Subcutaneous abdominal adipose tissue (tissue), 5 donors: ENCODE data around the gene LOXL3.

ENCODE experiments used
- H3K27ac ChIP-seq: one replicate; pipeline ENCODE4 v1.7.0; 2013; ENCODE audit warnings: low read depth, mild to moderate bottlenecking, inconsistent platforms, low read length, moderate library complexity
- H3K27me3 ChIP-seq, 5 donors: one replicate each; pipeline ENCODE4 v1.7.0; 2013; ENCODE audit warnings: low read length in 5 of 5, inconsistent platforms in 1 of 5; ENCODE audit not compliant: control insufficient read depth in 5 of 5, insufficient read depth in 4 of 5
- H3K36me3 ChIP-seq, 5 donors: one replicate each; pipeline ENCODE4 v1.7.0; 2013; ENCODE audit warnings: low read length in 5 of 5; ENCODE audit not compliant: control insufficient read depth in 5 of 5, insufficient read depth in 5 of 5
- H3K4me1 ChIP-seq, 5 donors: one replicate each; pipeline ENCODE4 v1.7.0; 2013; ENCODE audit warnings: low read length in 5 of 5, mild to moderate bottlenecking in 3 of 5, moderate library complexity in 1 of 5; ENCODE audit not compliant: control insufficient read depth in 5 of 5, insufficient read depth in 5 of 5
- H3K4me3 ChIP-seq, 5 donors: one replicate each; pipeline ENCODE4 v1.7.0; 2013; ENCODE audit warnings: low read length in 5 of 5, low read depth in 1 of 5
- H3K9ac ChIP-seq, 5 donors: one replicate each; pipeline ENCODE4 v1.7.0; 2013; ENCODE audit warnings: low read length in 5 of 5, mild to moderate bottlenecking in 4 of 5, moderate library complexity in 3 of 5
- H3K9me3 ChIP-seq, 5 donors: one replicate each; pipeline ENCODE4 v1.7.0; 2013; ENCODE audit warnings: low read length in 5 of 5; ENCODE audit not compliant: control insufficient read depth in 5 of 5
- donor health status: healthy.
- donor health status: healthy.
- donor health status: healthy.
- donor health status: healthy.
- donor health status: healthy.

LOXL3 gene

GRCh38 chr2:74553892-74554819 lies at the start of gene LOXL3, which contains the start of gene DOK1:
TSS of gene LOXL3 (minus strand) at chr2:74553942. CDS start at chr2:74552634, 1,308 bp downstream.
TSS of gene DOK1 (plus strand) at chr2:74554720. CDS start at chr2:74554755, 35 bp downstream.
- Histone ChIP-seq H3K4me3 (peak within 1 kb of the TSS; percentile 79 to 89 (median 87)), H3K9ac (peak within 1 kb of the TSS in 4 of 5 donors; percentile 66 to 79 (median 73)), H3K9me3 (no peaks in the 10 kb centered on the region), H3K27ac (peak within 1 kb of the TSS; percentile 84), H3K4me1 (peaks cover 2 to 61% (median 53%) of the 10 kb centered on the region in 5 donors), H3K36me3 (peaks cover 0 to 13% (median 9%) of the 10 kb centered on the region in 5 donors), H3K27me3 (no peaks in the 10 kb centered on the region)

GRCh38 chr2:74602586-74603281 lies 49.0 kb upstream of the LOXL3 start:
- Histone ChIP-seq H3K4me1 (no peaks in the 10 kb centered on the region), H3K4me3 (no peak overlapping the region), H3K27ac (no peak overlapping the region), H3K36me3 (no peaks in the 10 kb centered on the region), H3K9me3 (no peaks in the 10 kb centered on the region), H3K9ac (no peak overlapping the region), H3K27me3 (peaks cover 0 to 6% (median 2%) of the 10 kb centered on the region in 5 donors)

- H3K9ac ChIP-seq = no peak overlapping the region
- no peak overlapping the region for H3K4me3 ChIP-seq
- no peaks in the 10 kb centered on the region for H3K36me3 ChIP-seq
- no peaks in the 10 kb centered on the region for H3K4me1 ChIP-seq
- H3K27me3 ChIP-seq = peaks cover 0 to 6% (median 0%) of the 10 kb centered on the region in 5 donors
- H3K9me3 ChIP-seq = no peaks in the 10 kb centered on the region
- H3K27ac ChIP-seq = no peak overlapping the region
Measured at GRCh38 chr2:74599676-74600075, 45.9 kb upstream of the LOXL3 start.

- no peaks in the 10 kb centered on the region for H3K36me3 ChIP-seq
- no peak overlapping the region for H3K9ac ChIP-seq
- H3K4me1 ChIP-seq = no peaks in the 10 kb centered on the region
- H3K9me3 ChIP-seq = no peaks in the 10 kb centered on the region
- no peak overlapping the region for H3K4me3 ChIP-seq
- H3K27ac ChIP-seq = no peak overlapping the region
- peaks cover 0 to 5% (median 5%) of the 10 kb centered on the region in 5 donors for H3K27me3 ChIP-seq
Measured at GRCh38 chr2:74597410-74597809, 43.7 kb upstream of the LOXL3 start.

- Histone ChIP-seq H3K4me1 (no peaks in the 10 kb centered on the region), H3K4me3 (no peak overlapping the region), H3K9ac (no peak overlapping the region), H3K36me3 (no peaks in the 10 kb centered on the region), H3K27ac (no peak overlapping the region), H3K9me3 (no peaks in the 10 kb centered on the region), H3K27me3 (peaks cover 0 to 5% (median 5%) of the 10 kb centered on the region in 5 donors)
Measured at GRCh38 chr2:74596584-74596983, 42.8 kb upstream of the LOXL3 start.

GRCh38 chr2:74593826-74594772 lies 40.4 kb upstream of the LOXL3 start:
- Histone ChIP-seq H3K9ac (no peak overlapping the region), H3K27me3 (peaks cover 0 to 10% (median 5%) of the 10 kb centered on the region in 5 donors), H3K4me3 (no peak overlapping the region), H3K9me3 (no peaks in the 10 kb centered on the region), H3K36me3 (no peaks in the 10 kb centered on the region), H3K27ac (no peak overlapping the region), H3K4me1 (no peaks in the 10 kb centered on the region)

GRCh38 chr2:74588664-74589063 lies 34.9 kb upstream of the LOXL3 start:
- no peaks in the 10 kb centered on the region for H3K36me3 ChIP-seq
- H3K4me1 ChIP-seq = peaks cover 0 to 23% (median 13%) of the 10 kb centered on the region in 5 donors
- H3K27ac ChIP-seq = no peak overlapping the region
- H3K27me3 ChIP-seq = peaks cover 0 to 7% (median 4%) of the 10 kb centered on the region in 5 donors
- H3K4me3 ChIP-seq = no peak overlapping the region
- no peak overlapping the region for H3K9ac ChIP-seq
- no peaks in the 10 kb centered on the region for H3K9me3 ChIP-seq

- peak overlapping the region in 1 of 5 donors; percentile 35 for H3K9ac ChIP-seq
- H3K9me3 ChIP-seq = no peaks in the 10 kb centered on the region
- no peaks in the 10 kb centered on the region for H3K36me3 ChIP-seq
- peaks cover 0 to 5% (median 3%) of the 10 kb centered on the region in 5 donors for H3K27me3 ChIP-seq
- H3K4me1 ChIP-seq = peaks cover 0 to 30% (median 20%) of the 10 kb centered on the region in 5 donors
- H3K27ac ChIP-seq = no peak overlapping the region
- H3K4me3 ChIP-seq = no peak overlapping the region
Measured at GRCh38 chr2:74587664-74588277, 34.0 kb upstream of the LOXL3 start.
